HCT116 (cell line): ENCODE results near the gene SIAH2. TPM values are rescaled to one million over a fixed set of nuclear protein-coding genes. Genes with fewer than 3 reads are reported as not detected.

Source experiments
- ATAC-seq: fragments of 200-7000 bp; cut with Tn5 transposase; 2 replicates; pipeline ENCODE4 v1.9.1; 2020; ENCODE audit warnings: mild to moderate bottlenecking, moderate library complexity
- BruUV-seq: library from RNA; stranded (reverse); fragments of 400-500 nt; replicated peaks from 2 replicates; lab custom pipeline; 2021; lab: Mats Ljungman, UMichigan
- CTCF ChIA-PET: fragments of 300-600 bp; sonication (Branson Sonifier 250); formaldehyde crosslinking; loops from one replicate; lab custom pipeline; 2021; ENCODE audit warnings: antibody characterized with exemption; lab: Charles Lee
- POLR2A ChIA-PET: fragments of 300-600, 350-600 bp; sonication (Branson Sonifier 250); formaldehyde crosslinking; loops from one replicate; lab custom pipeline; 2021; ENCODE audit warnings: antibody characterized with exemption; lab: Charles Lee
- RAD21 ChIA-PET, 2 experiments: fragments of 300-600 bp; sonication (Branson Sonifier 250); formaldehyde crosslinking; loops; one replicate each; lab custom pipeline; 2023; ENCODE audit warnings: low total read pairs in 2 of 2; ENCODE audit not compliant: uncharacterized antibody in 2 of 2, unreplicated experiment in 2 of 2, low non-redundant PET in 1 of 2; lab: Charles Lee
- DNase-seq: peaks from one replicate; pipeline ENCODE4 v3.0.0-alpha.2; 2010; ENCODE audit warnings: low read depth, low spot score
- H2AFZ ChIP-seq: fragments of 200-600 bp; shearing (Covaris generic), sonication (generic); 2 replicates; pipeline ENCODE4 v1.6.1; 2017; ENCODE audit warnings: low read depth, mixed run types, mixed read lengths, antibody characterized with exemption, low read length; ENCODE audit not compliant: poor library complexity, severe bottlenecking
- H3K27ac ChIP-seq: 2 replicates; pipeline ENCODE4 v1.5.1; 2012; ENCODE audit warnings: low read depth, low read length
- H3K27me3 ChIP-seq: fragments of 200-600 bp; sonication (generic); 2 replicates; pipeline ENCODE4 v1.6.1; 2016; ENCODE audit warnings: mixed run types, low read length, mixed read lengths; ENCODE audit not compliant: insufficient read depth
- H3K36me3 ChIP-seq, 2 experiments: fragments of 200-500 bp in 1 of 2; fragments of 200-600 bp in 1 of 2; sonication (Bioruptor generic) in 1 of 2; sonication (generic) in 1 of 2; 2 replicates each; pipeline versions ENCODE4 v1.5.1 to v1.6.1; 2014 to 2016; ENCODE audit warnings: low read length in 2 of 2, inconsistent platforms in 1 of 2, mixed read lengths in 1 of 2, mixed run types in 1 of 2; ENCODE audit not compliant: insufficient read depth in 2 of 2, control insufficient read depth in 1 of 2
- H3K4me1 ChIP-seq, 2 experiments: fragments of 200-600 bp in 1 of 2; sonication (generic) in 1 of 2; 2 replicates each; pipeline versions ENCODE4 v1.5.1 to v1.6.1; 2012 to 2017; ENCODE audit warnings: low read length in 2 of 2, inconsistent platforms in 1 of 2, mild to moderate bottlenecking in 1 of 2, mixed read lengths in 1 of 2, mixed run types in 1 of 2, moderate library complexity in 1 of 2; ENCODE audit not compliant: insufficient read depth in 2 of 2, control insufficient read depth in 1 of 2
- H3K4me2 ChIP-seq: fragments of 200-600 bp; sonication (generic); 2 replicates; pipeline ENCODE4 v1.6.1; 2017; ENCODE audit warnings: mixed run types, low read length, mixed read lengths
- H3K4me3 ChIP-seq, 2 experiments: fragments of 200-600 bp in 1 of 2; sonication (generic) in 1 of 2; replicated peaks in 1 of 2; 2 replicates each; pipeline ENCODE4 v1.5.1; 2011 to 2016; ENCODE audit warnings: low read length in 2 of 2, control low read depth in 1 of 2, low read depth in 1 of 2, mild to moderate bottlenecking in 1 of 2, mixed read lengths in 1 of 2, mixed run types in 1 of 2
- H3K79me2 ChIP-seq: fragments of 200-600 bp; sonication (generic); 2 replicates; pipeline ENCODE4 v1.6.1; 2017; ENCODE audit warnings: mild to moderate bottlenecking, mixed run types, low read length, moderate library complexity, mixed read lengths; ENCODE audit not compliant: insufficient read depth
- H3K9ac ChIP-seq: fragments of 200-600 bp; sonication (generic); 2 replicates; pipeline ENCODE4 v1.6.1; 2016; ENCODE audit warnings: low read length, mixed read lengths
- H3K9me2 ChIP-seq: fragments of 200-600 bp; sonication (generic), shearing (Covaris generic); 2 replicates; pipeline ENCODE4 v1.6.1; 2017; ENCODE audit warnings: mixed run types, mild to moderate bottlenecking, moderate library complexity; ENCODE audit not compliant: insufficient read depth
- H3K9me3 ChIP-seq, 2 experiments: fragments of 200-500 bp in 1 of 2; fragments of 200-600 bp in 1 of 2; sonication (Bioruptor generic) in 1 of 2; sonication (generic) in 1 of 2; 2 replicates each; pipeline ENCODE4 v1.6.1; 2014 to 2017; ENCODE audit warnings: low read length in 2 of 2, mixed read lengths in 2 of 2, inconsistent platforms in 1 of 2, low read depth in 1 of 2, mild to moderate bottlenecking in 1 of 2, mixed run types in 1 of 2, moderate library complexity in 1 of 2; ENCODE audit not compliant: control insufficient read depth in 1 of 2, insufficient read depth in 1 of 2
- H4K20me1 ChIP-seq: fragments of 200-600 bp; sonication (generic), shearing (Covaris generic); 2 replicates; pipeline ENCODE4 v1.6.1; 2017; ENCODE audit warnings: mixed run types, mild to moderate bottlenecking, moderate library complexity; ENCODE audit not compliant: insufficient read depth
- ATF3 ChIP-seq: IDR thresholded peaks from 2 replicates; pipeline ENCODE4 v1.6.1; 2012
- CBX3 ChIP-seq: IDR thresholded peaks from 2 replicates; pipeline ENCODE4 v1.6.1; 2012; ENCODE audit warnings: low read depth
- CEBPB ChIP-seq: IDR thresholded peaks from 2 replicates; pipeline ENCODE4 v1.6.1; 2012; ENCODE audit warnings: low read depth
- EGR1 ChIP-seq: IDR thresholded peaks from 2 replicates; pipeline ENCODE4 v1.6.1; 2012; ENCODE audit warnings: low read depth
- EZH2 ChIP-seq: fragments of 200-600 bp; sonication (generic); IDR thresholded peaks from 2 replicates; pipeline ENCODE4 v1.6.1; 2017; ENCODE audit warnings: antibody characterized with exemption, mixed run types
- EZH2phosphoT487 ChIP-seq: fragments of 200-600 bp; IDR thresholded peaks from 2 replicates; pipeline ENCODE4 v1.6.1; 2018; ENCODE audit warnings: antibody characterized with exemption, borderline replicate concordance
- FOSL1 ChIP-seq: IDR thresholded peaks from 2 replicates; pipeline ENCODE4 v1.6.1; 2012; ENCODE audit warnings: low read depth
- JUND ChIP-seq: IDR thresholded peaks from 2 replicates; pipeline ENCODE4 v1.6.1; 2012
- MAX ChIP-seq: IDR thresholded peaks from 2 replicates; pipeline ENCODE4 v1.6.1; 2012
- POLR2A ChIP-seq: IDR thresholded peaks from 2 replicates; pipeline ENCODE4 v1.7.0; 2011; ENCODE audit warnings: borderline replicate concordance; ENCODE audit not compliant: insufficient read depth, insufficient read length; ENCODE audit errors: extremely low read depth
- RAD21 ChIP-seq: IDR thresholded peaks from 2 replicates; pipeline ENCODE4 v1.6.1; 2012; ENCODE audit warnings: low read depth, mild to moderate bottlenecking
- SIN3A ChIP-seq: IDR thresholded peaks from 2 replicates; pipeline ENCODE4 v1.6.1; 2012; ENCODE audit warnings: low read depth
- SP1 ChIP-seq: IDR thresholded peaks from 2 replicates; pipeline ENCODE4 v1.6.1; 2012; ENCODE audit warnings: low read depth
- SRF ChIP-seq: IDR thresholded peaks from 2 replicates; pipeline ENCODE4 v1.6.1; 2012; ENCODE audit warnings: low read depth
- TCF7L2 ChIP-seq: IDR thresholded peaks from 2 replicates; pipeline ENCODE4 v1.7.0; 2011; ENCODE audit warnings: borderline replicate concordance, inconsistent platforms; ENCODE audit not compliant: insufficient read depth, insufficient read length; ENCODE audit errors: extremely low read depth
- YY1 ChIP-seq: IDR thresholded peaks from 2 replicates; pipeline ENCODE4 v1.6.1; 2011; ENCODE audit warnings: low read length, low read depth, moderate library complexity, mild to moderate bottlenecking; ENCODE audit not compliant: insufficient replicate concordance; ENCODE audit errors: extremely low read depth
- ZBTB33 ChIP-seq: IDR thresholded peaks from 2 replicates; pipeline ENCODE4 v1.6.1; 2011; ENCODE audit warnings: mild to moderate bottlenecking, low read length, moderate library complexity; ENCODE audit not compliant: insufficient replicate concordance; ENCODE audit errors: extremely low read depth
- ZNF274 ChIP-seq: fragments of 200-500 bp; sonication (Bioruptor generic); IDR thresholded peaks from 2 replicates; pipeline ENCODE4 v1.6.1; 2014; ENCODE audit warnings: mild to moderate bottlenecking, low read depth, low read length, inconsistent platforms
- intact Hi-C: fragments of 100-400 bp; cut with micrococcal nuclease; formaldehyde crosslinking; loops from 2 replicates; pipeline ENCODE4 v1.10.0; 2022
- total RNA-seq: library from RNA; stranded (reverse); gene quantifications from one replicate; pipeline ENCODE4 v1.2.1, GENCODE V29; 2021; ENCODE audit not compliant: unreplicated experiment
- TF ChIP-seq, protein P1 (sequence below), 3 experiments: fragments of 200-600 bp in 1 of 3; sonication (generic) in 1 of 3; IDR thresholded peaks in 2 of 3; conservative IDR thresholded peaks in 1 of 3; 2 replicates each; pipeline ENCODE4 v1.5.1; 2012 to 2017; ENCODE audit warnings: low read depth in 2 of 3, low read length in 2 of 3, antibody characterized with exemption in 1 of 3, borderline replicate concordance in 1 of 3, control low read depth in 1 of 3, mild to moderate bottlenecking in 1 of 3, mixed read lengths in 1 of 3, mixed run types in 1 of 3, moderate library complexity in 1 of 3; ENCODE audit not compliant: insufficient read depth in 1 of 3
- TF ChIP-seq, protein P2 (sequence below): IDR thresholded peaks from 2 replicates; pipeline ENCODE4 v1.6.1; 2012; ENCODE audit warnings: low read depth

The SIAH2 gene
- total RNA-seq, 1 experiment from 2014 or later: 39.9 TPM

- Histone ChIP-seq H3K36me3 (no peaks in the 10 kb centered on the region), H4K20me1 (no peaks in the 10 kb centered on the region), H3K9ac (no peak overlapping the region), H3K79me2 (no peaks in the 10 kb centered on the region), H3K4me3 (no peak overlapping the region), H3K4me1 (peaks cover 0 to 5% of the 10 kb centered on the region in 2 experiments; a peak in 3 of 4 replicates), H3K27me3 (no peaks in the 10 kb centered on the region), H2AFZ (no peak overlapping the region), H3K9me3 (no peaks in the 10 kb centered on the region), H3K4me2 (no peak overlapping the region), H3K27ac (no peak overlapping the region), H3K9me2 (no peaks in the 10 kb centered on the region)
- intact Hi-C loops: no loop called here
- no TSS peak for BruUV-seq
- RAD21 ChIA-PET: no interaction called here
- ATAC-seq: no peak
- POLR2A ChIA-PET: no interaction called here
- DNase-seq: no peak
- TF ChIP-seq YY1 (no peak), TCF7L2 (no peak), ATF3 (no peak), EGR1 (no peak), ZBTB33 (no peak), FOSL1 (no peak), SRF (no peak), EZH2phosphoT487 (no peak), JUND (no peak), CEBPB (no peak), MAX (no peak), EZH2 (no peak), SP1 (no peak), CBX3 (no peak), RAD21 (no peak), POLR2A (no peak), ZNF274 (no peak), SIN3A (no peak)
- TF ChIP-seq, protein P1, sequence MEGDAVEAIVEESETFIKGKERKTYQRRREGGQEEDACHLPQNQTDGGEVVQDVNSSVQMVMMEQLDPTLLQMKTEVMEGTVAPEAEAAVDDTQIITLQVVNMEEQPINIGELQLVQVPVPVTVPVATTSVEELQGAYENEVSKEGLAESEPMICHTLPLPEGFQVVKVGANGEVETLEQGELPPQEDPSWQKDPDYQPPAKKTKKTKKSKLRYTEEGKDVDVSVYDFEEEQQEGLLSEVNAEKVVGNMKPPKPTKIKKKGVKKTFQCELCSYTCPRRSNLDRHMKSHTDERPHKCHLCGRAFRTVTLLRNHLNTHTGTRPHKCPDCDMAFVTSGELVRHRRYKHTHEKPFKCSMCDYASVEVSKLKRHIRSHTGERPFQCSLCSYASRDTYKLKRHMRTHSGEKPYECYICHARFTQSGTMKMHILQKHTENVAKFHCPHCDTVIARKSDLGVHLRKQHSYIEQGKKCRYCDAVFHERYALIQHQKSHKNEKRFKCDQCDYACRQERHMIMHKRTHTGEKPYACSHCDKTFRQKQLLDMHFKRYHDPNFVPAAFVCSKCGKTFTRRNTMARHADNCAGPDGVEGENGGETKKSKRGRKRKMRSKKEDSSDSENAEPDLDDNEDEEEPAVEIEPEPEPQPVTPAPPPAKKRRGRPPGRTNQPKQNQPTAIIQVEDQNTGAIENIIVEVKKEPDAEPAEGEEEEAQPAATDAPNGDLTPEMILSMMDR (IDR thresholded peaks at IDR 0.05 in 2 of 3, conservative IDR thresholded peaks at IDR 0.05 in 1 of 3; ENCODE audit: borderline replicate concordance in 1 of 3, insufficient read depth in 1 of 3, low read depth in 2 of 3, low read length in 2 of 3): no peak
- TF ChIP-seq, protein P2, sequence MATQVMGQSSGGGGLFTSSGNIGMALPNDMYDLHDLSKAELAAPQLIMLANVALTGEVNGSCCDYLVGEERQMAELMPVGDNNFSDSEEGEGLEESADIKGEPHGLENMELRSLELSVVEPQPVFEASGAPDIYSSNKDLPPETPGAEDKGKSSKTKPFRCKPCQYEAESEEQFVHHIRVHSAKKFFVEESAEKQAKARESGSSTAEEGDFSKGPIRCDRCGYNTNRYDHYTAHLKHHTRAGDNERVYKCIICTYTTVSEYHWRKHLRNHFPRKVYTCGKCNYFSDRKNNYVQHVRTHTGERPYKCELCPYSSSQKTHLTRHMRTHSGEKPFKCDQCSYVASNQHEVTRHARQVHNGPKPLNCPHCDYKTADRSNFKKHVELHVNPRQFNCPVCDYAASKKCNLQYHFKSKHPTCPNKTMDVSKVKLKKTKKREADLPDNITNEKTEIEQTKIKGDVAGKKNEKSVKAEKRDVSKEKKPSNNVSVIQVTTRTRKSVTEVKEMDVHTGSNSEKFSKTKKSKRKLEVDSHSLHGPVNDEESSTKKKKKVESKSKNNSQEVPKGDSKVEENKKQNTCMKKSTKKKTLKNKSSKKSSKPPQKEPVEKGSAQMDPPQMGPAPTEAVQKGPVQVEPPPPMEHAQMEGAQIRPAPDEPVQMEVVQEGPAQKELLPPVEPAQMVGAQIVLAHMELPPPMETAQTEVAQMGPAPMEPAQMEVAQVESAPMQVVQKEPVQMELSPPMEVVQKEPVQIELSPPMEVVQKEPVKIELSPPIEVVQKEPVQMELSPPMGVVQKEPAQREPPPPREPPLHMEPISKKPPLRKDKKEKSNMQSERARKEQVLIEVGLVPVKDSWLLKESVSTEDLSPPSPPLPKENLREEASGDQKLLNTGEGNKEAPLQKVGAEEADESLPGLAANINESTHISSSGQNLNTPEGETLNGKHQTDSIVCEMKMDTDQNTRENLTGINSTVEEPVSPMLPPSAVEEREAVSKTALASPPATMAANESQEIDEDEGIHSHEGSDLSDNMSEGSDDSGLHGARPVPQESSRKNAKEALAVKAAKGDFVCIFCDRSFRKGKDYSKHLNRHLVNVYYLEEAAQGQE: no peak
- CTCF ChIA-PET: no interaction called here
Observed at GRCh38 chr3:150727653-150728502, 35.1 kb downstream of the SIAH2 start.
